Common myeloid progenitor, CD34-positive (primary cell): ENCODE data around the gene SPAG17.

Experiments used
- CTCF ChIA-PET: fragments of 350-600 bp; sonication (Branson Sonifier 250); formaldehyde crosslinking; loops from one replicate; lab custom pipeline; 2021; ENCODE audit warnings: antibody characterized with exemption; lab: Charles Lee
- POLR2A ChIA-PET: fragments of 350-600 bp; sonication (Branson Sonifier 250); formaldehyde crosslinking; loops from one replicate; lab custom pipeline; 2021; ENCODE audit warnings: antibody characterized with exemption; lab: Charles Lee
- DNase-seq, 3 donors: peaks; one replicate each; pipeline versions ENCODE4 v3.0.0 to v3.0.0-alpha.2; 2013
- H3K27ac ChIP-seq, 2 experiments: 1 replicate in 1 of 2; 2 replicates in 1 of 2; pipeline ENCODE4 v1.7.0; 2013; ENCODE audit warnings: inconsistent platforms in 2 of 2, low read length in 2 of 2, mild to moderate bottlenecking in 2 of 2, low read depth in 1 of 2, moderate library complexity in 1 of 2; ENCODE audit not compliant: severe bottlenecking in 2 of 2, insufficient read depth in 1 of 2, poor library complexity in 1 of 2
- H3K27me3 ChIP-seq, 5 experiments: replicated peaks in 2 of 5; 1 replicate in 3 of 5; 2 replicates in 2 of 5; pipeline versions ENCODE4 v1.6.1 to v1.7.0; 2013; ENCODE audit warnings: low read length in 4 of 5, mild to moderate bottlenecking in 2 of 5, moderate library complexity in 2 of 5, inconsistent platforms in 1 of 5; ENCODE audit not compliant: insufficient read depth in 5 of 5, control insufficient read depth in 4 of 5
- H3K36me3 ChIP-seq, 4 experiments: 1 replicate in 2 of 4; 2 replicates in 2 of 4; pipeline versions ENCODE4 v1.6.1 to v1.7.0; 2013; ENCODE audit warnings: low read length in 3 of 4, control low read depth in 1 of 4, mild to moderate bottlenecking in 1 of 4; ENCODE audit not compliant: control insufficient read depth in 4 of 4, insufficient read depth in 4 of 4
- H3K4me1 ChIP-seq, 4 experiments: 1 replicate in 3 of 4; 2 replicates in 1 of 4; pipeline versions ENCODE4 v1.6.1 to v1.7.1; 2013; ENCODE audit warnings: low read length in 3 of 4, mild to moderate bottlenecking in 3 of 4, control low read depth in 1 of 4, inconsistent platforms in 1 of 4, moderate library complexity in 1 of 4; ENCODE audit not compliant: control insufficient read depth in 4 of 4, insufficient read depth in 4 of 4; ENCODE audit errors: control extremely low read depth in 1 of 4
- H3K4me3 ChIP-seq, 7 experiments: 1 replicate in 4 of 7; 2 replicates in 3 of 7; pipeline versions ENCODE4 v1.5.1 to v1.7.0; 2013; ENCODE audit warnings: mild to moderate bottlenecking in 7 of 7, low read length in 6 of 7, moderate library complexity in 6 of 7, inconsistent platforms in 2 of 7, low read depth in 2 of 7, control low read depth in 1 of 7; ENCODE audit not compliant: insufficient read depth in 4 of 7, control insufficient read depth in 1 of 7; ENCODE audit errors: extremely low read depth in 1 of 7
- H3K9me3 ChIP-seq, 5 experiments: 1 replicate in 4 of 5; 2 replicates in 1 of 5; pipeline versions ENCODE4 v1.6.1 to v1.7.1; 2013; ENCODE audit warnings: low read length in 4 of 5, mild to moderate bottlenecking in 2 of 5, inconsistent platforms in 1 of 5, low read depth in 1 of 5, moderate library complexity in 1 of 5; ENCODE audit not compliant: control insufficient read depth in 4 of 5, insufficient read depth in 2 of 5; ENCODE audit errors: control extremely low read depth in 1 of 5
- WGBS: methylation state at CpG from one replicate; pipeline ENCODE4 v1.1.5; 2013; ENCODE audit not compliant: insufficient coverage; 5-methylcytosine and 5-hydroxymethylcytosine counted together

SPAG17 gene

DNA sequence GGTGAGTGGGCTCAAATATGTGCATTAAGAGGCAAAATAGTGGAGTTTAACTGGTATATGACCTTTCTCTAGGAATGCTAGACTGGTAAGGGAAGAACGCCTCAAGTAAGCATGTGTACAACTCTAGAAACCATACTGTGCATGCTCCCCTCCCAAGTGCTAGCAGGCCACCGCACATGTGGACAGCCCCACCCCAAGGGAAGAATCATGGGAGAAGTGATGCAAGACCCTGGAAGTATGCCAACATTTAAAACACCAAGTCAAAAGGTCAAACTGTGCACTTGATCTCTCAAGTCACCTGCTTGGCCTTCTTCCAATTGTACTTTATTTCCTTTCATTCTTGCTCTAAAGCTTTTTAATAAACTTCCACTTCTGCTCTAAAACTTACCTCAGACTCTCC is 135.0 kb downstream of the SPAG17 start:
- ChIA-PET CTCF (no interaction called here), POLR2A (no interaction called here)
- H3K36me3 ChIP-seq, result no peaks in the 10 kb centered on the region
- H3K4me1 ChIP-seq, result no peaks in the 10 kb centered on the region
- no peak for DNase-seq
- H3K27ac ChIP-seq, result no peak overlapping the region
- no peaks in the 10 kb centered on the region for H3K27me3 ChIP-seq
- no peaks in the 10 kb centered on the region for H3K9me3 ChIP-seq
- H3K4me3 ChIP-seq, result no peak overlapping the region
- 70% methylated on average over 2 of the region's 2 CpGs for WGBS

DNA sequence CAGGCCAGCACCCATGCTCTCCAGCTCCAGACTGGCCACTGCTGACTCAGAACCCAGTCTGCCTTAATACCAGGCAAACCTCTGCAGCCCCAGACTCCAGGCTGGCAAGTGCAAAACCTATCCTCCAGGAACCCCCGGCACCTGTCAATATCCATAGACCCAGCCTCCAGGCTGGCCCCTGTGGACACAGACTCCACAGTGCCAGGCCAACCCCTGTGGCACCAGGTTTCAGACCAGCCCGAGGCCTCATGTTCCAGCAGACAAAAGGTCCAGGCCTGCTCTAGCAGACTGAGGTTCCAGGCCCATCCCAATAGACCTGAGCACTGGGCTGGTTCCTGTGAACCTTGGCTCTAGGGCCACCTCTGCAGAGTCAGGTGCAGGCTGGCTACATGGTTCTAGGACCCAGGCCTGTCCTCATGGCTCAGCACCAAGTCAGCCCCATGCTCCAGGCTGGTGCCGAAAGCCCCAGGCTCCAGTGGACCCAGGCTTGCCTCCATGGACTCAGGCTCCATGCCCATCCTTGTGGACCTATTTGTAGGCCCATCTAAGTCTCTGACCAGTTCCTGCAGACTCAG is 137.3 kb downstream of the SPAG17 start:
- POLR2A ChIA-PET, result no interaction called here
- DNase-seq, result no peak
- no peak overlapping the region for H3K4me3 ChIP-seq
- no peaks in the 10 kb centered on the region for H3K27me3 ChIP-seq
- no peaks in the 10 kb centered on the region for H3K9me3 ChIP-seq
- 95% methylated on average over 3 of the region's 3 CpGs for WGBS
- CTCF ChIA-PET, result no interaction called here
- H3K4me1 ChIP-seq, result no peaks in the 10 kb centered on the region
- H3K36me3 ChIP-seq, result no peaks in the 10 kb centered on the region
- H3K27ac ChIP-seq, result no peak overlapping the region

DNA sequence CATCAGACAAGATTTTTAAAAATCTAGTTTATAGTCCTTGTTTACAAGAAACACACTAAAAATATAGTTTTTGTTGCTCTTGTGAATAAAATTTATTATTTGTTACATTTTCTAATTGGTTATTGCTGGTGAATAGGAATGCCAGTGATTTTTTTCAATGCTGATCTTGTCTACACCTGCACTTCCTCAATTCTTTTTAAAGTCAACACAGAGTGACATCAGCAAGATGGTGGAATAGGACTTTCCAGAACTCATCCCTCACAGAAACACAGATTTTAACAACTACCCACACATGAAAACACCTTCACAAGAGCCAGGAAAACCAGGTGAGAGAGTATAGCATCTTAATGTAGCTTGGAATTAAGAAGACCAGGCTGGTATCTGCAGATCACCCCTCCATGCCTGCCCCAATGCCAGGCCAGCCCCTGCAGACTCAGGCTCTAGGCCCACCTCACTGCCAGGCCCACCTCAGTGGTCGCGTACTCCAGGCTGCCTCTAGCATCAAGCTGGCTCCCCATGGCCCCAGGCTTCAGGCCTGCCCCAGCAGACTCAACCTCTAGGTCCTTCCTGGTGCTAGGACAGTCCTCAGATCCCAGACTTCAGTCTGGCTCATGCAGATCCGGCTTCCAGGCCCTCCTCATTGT is 137.9 kb downstream of the SPAG17 start:
- Histone ChIP-seq H3K27me3 (no peaks in the 10 kb centered on the region), H3K4me3 (no peak overlapping the region), H3K9me3 (no peaks in the 10 kb centered on the region), H3K36me3 (no peaks in the 10 kb centered on the region), H3K27ac (no peak overlapping the region), H3K4me1 (no peaks in the 10 kb centered on the region)
- ChIA-PET POLR2A (no interaction called here), CTCF (no interaction called here)
- WGBS, result 100% methylated on average over 1 of the region's 3 CpGs
- DNase-seq, result no peak

DNA sequence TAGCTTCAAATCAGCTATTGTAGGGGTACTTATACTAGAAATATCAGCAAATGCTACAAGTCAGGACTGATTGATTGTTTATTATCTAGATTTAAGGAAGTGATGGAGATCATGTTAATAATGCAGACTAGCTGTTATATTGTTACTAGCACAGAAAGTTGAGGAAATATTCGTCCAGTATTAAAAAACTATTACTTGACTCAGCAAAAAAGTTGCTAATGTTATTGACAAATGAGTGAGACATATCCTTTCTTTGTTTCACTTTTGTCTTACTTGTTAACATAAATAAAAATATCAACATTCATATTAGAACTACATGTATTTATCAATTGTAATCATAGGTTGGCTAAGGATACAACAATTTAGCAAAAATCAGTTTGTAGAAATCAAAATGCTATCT is 141.4 kb downstream of the SPAG17 start:
- POLR2A ChIA-PET, result no interaction called here
- Histone ChIP-seq H3K9me3 (no peaks in the 10 kb centered on the region), H3K27me3 (no peaks in the 10 kb centered on the region), H3K4me3 (no peak overlapping the region), H3K36me3 (no peaks in the 10 kb centered on the region), H3K27ac (no peak overlapping the region), H3K4me1 (no peaks in the 10 kb centered on the region)
- WGBS, result no CpG with 5 or more reads among the region's 1 CpG
- CTCF ChIA-PET, result no interaction called here
- DNase-seq, result no peak

DNA sequence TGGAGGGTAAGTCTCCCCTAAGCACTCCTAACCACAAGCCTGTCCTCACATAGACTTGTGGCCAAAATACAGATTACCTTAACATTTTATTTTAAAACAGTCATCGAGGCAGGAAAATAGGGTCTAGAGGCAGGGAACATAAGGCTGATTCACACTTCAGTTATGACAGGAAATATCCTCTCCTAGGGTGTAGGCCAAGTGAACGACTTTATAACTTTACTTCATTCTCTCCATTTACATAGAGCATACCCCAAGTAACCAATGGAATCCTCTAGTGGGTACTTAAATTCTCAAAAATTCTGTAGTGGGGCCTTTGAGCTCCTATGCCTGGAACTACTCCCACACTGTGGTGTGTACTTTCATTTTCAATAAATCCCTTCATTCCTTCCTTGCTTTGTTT is 142.5 kb downstream of the SPAG17 start:
- Histone ChIP-seq H3K27ac (no peak overlapping the region), H3K4me3 (no peak overlapping the region), H3K4me1 (peaks cover 0 to 4% (median 0%) of the 10 kb centered on the region in 4 experiments), H3K9me3 (no peaks in the 10 kb centered on the region), H3K27me3 (no peaks in the 10 kb centered on the region), H3K36me3 (no peaks in the 10 kb centered on the region)
- DNase-seq, result no peak
- ChIA-PET CTCF (no interaction called here), POLR2A (no interaction called here)
- 60% methylated on average over 1 of the region's 2 CpGs for WGBS

DNA sequence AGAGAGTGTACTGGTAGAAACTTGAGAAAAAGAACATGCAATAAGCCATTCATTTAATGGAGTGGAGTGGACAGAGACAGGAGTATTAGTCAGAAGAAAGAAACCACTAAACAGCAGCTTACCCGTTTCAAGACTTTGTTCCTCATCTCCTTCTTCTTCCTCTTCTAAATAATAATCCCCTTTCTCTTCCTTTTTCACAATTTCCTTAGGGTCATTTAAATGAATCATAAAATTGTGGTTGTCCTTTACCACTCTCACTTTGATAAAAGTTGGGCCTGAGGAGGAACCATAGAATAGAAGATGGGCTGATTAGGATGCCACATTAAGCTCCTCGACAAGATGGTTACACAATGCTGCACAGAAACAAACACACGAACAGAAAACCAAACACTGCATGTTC is 145.9 kb downstream of the SPAG17 start:
- H3K27me3 ChIP-seq, result no peaks in the 10 kb centered on the region
- H3K9me3 ChIP-seq, result no peaks in the 10 kb centered on the region
- H3K27ac ChIP-seq, result no peak overlapping the region
- POLR2A ChIA-PET, result no interaction called here
- peaks cover 0 to 4% (median 0%) of the 10 kb centered on the region in 4 experiments for H3K4me1 ChIP-seq
- WGBS, result no CpG with 5 or more reads among the region's 3 CpGs
- DNase-seq, result peak in 2 of 3 donors; percentile 1 to 10
- H3K36me3 ChIP-seq, result no peaks in the 10 kb centered on the region
- H3K4me3 ChIP-seq, result no peak overlapping the region
- CTCF ChIA-PET, result no interaction called here

DNA sequence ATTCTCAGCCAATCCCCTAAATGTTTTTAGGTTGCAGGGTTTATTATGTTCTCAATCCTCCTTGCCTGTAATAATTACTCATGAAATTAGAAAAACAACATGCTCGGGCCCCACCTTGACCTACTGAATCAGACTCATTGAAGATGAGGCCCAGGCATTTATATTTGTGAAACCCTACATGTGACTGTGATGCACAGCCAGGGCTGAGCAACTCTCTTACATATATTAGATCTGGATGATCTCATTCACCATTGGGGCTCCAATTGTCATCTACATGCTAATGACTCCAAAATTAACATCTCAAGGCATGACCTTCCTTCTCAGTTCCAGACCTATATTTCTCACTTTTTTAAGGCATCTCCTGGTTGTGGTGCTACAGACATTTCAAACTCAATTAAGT is 152.1 kb downstream of the SPAG17 start:
- Histone ChIP-seq H3K9me3 (no peaks in the 10 kb centered on the region), H3K27ac (no peak overlapping the region), H3K27me3 (no peaks in the 10 kb centered on the region), H3K36me3 (no peaks in the 10 kb centered on the region), H3K4me3 (no peak overlapping the region), H3K4me1 (peaks cover 0 to 6% (median 0%) of the 10 kb centered on the region in 4 experiments)
- ChIA-PET POLR2A (no interaction called here), CTCF (no interaction called here)
- 100% methylated on average over 1 of the region's 1 CpG for WGBS
- no peak for DNase-seq
